ENCODE measurements around the gene CA10.

CA10 gene

DNA sequence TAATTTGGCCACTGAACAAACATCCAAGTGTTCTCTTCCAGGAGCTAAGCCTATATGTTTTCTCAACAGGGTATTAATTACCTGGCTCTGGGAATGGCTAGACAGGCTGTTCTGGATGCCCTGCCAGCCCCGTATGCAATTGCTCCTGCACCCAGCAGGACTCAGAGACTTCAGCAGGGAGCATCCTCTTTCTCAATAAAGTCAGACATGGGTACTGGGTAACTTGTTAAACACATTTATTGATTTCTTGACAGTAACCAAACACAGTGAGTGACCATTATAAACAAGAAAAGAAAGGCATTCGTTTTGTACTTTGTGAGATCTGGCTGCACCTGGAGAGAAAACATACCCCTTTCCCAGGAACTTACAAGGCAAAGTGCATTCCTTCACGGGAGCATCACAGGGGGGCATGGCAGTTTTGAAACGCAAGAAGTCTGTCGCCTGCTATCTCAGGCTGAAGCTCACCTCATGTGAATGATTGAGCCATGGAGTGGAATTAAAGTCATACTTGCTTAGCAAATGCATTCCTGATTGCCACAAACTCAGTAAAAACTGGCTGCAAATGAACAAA, 528.3 kb downstream of the CA10 start:
- no peak for DNase-seq

DNA sequence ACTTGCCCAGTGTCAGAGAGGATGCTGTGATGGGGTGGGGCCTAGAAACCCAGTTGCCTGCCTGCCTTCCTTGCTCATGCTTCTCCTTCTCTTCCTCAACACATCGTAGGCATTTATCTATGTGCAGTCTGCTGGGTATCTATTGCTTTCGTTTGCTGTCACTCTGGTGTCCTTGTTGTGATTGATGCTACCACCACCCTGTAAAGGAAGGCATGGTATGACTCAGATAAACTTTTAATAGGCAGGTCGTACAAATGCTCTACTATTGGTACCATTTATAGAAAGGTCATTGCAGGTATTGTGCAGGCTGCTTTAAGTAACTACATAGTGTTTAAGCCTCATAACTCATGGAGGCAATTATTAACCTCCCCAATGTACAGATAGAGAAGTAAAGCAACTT, 529.3 kb downstream of the CA10 start:
- no peak for DNase-seq

DNA sequence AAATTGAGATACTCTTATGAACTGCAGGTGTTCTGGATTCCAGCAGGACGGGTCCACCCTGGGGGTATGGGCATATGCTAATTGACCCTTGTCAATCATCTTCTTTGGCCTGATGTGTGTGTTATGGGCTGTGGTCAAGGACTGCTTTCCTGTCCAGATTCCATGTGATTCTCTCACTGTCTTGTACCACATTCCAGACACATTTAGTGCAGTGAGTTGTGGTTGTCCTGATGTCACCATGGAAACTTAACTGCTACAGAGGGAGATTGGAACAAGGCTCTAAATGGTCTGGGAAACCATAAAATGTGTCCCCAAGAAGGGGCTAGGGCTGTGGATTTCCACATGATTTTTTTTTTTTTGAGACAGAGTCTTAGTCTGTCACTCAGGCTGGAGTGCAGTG, 530.7 kb downstream of the CA10 start:
- no peak for DNase-seq

DNA sequence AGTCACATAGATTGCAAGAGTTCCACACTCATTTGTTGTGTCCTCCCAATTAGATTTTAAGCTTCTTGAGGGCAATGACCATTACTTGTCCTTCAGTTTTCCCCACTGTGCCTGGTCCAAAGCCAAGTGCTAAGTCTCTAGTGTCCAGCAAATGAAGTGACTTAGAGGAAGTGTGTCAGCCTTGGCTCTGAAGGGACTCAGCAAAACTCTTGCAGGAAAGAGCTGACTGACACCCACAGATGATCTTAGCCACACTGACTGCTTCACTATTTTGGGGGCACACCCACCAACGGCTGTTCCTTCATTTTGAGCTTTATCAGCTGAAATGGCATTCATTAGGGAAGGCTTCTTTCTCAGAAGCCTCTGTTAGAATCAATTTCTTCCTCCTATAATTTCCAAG, 540.0 kb downstream of the CA10 start:
- DNase-seq: no peak

DNA sequence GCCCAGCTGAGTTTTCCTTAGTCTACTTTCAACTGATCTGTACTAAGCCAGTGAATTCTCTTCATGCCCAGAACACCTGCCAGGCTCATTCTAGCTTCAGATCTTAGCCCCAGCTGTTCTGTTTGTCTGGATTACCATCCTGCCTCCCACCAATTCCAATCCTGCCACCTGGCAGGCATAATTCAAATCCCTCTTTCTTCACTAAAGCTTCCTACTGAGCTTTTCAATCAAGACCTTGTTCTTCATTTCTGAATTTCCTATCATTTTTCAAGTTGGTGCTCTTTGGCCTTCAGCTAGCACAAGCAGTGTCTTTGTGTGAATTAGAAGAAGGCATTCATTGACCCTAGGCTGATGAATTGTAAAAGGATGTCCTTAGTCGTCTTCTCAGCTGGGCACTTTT, 540.5 kb downstream of the CA10 start:
- no peak for DNase-seq

DNA sequence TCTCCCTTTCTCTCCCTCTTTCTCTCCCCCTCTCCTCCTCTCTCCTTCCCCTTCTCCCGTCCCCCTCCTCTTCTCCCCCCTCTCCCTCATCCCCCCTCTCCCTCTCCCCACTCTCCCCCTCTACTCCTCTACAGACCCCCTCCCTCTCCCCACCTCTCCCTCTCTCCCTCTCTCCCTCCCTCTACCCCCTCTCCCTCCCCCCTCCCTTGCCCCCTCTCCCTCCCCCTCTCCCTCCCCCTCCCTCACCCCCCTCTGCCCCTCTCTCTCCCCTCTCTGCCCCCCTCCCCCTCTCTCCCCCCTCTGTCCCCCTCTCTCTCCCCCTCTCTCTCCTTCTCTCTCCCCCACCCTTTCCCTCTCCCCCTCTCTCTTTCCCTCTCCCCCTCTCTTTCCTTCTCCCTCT, 545.3 kb downstream of the CA10 start:
- DNase-seq: no peak

DNA sequence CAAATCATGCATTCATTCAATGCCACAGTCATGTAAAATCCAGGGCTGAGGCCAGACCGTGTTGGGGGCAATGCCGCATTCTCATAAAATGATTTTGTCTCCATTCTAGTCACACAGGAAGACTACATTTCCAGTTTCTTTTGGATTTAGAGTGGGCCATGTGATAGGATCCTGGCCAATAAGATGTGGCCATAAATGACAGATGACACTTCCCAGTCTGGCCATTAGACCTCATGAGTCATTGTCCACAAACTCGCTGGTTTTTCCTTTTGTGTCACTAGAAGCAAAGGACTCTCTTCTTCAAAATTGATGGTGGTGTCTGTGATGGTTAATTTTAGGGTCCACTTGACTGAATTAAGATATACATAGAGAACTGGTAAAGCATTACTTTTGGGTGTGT, 545.8 kb downstream of the CA10 start:
- no peak for DNase-seq

DNA sequence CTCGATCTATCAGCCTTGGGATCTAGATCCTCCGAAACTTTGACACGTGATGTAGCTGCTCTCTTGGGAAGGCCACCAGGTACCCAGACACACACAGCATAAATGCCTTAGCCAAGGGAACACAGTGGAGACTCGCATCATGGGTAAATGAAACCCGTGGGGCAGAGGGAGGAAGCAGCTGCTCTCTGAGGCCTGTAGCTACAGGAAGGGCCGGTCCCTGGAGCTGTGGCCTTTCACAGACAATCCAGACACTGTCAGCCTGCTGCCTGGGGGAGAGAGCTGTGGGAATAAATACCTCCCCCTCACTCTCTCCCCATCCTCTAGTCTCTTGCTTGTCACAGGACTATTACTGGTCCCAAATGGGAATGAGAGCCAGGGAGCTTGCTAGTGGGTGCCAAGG, 546.9 kb downstream of the CA10 start:
- no peak for DNase-seq

DNA sequence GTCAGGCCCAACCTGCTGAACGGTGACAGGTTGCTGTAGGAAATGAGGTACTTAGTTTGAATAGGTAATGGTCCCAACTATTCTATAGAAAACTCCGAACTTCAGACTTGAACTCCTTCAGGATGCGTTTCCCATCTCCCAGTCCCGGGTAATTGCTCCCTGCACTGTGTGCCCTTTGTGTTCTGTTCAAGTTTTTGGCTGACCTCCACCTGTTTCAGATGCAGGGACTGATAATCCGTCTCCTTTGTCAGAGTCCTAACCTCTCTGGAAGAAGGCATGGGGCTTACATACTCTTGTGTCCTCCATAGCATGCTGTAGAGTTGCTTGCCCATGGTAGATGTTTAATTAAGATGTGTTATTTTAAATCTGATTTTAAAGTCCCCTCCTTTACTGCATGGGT, 547.7 kb downstream of the CA10 start:
- DNase-seq: no peak

DNA sequence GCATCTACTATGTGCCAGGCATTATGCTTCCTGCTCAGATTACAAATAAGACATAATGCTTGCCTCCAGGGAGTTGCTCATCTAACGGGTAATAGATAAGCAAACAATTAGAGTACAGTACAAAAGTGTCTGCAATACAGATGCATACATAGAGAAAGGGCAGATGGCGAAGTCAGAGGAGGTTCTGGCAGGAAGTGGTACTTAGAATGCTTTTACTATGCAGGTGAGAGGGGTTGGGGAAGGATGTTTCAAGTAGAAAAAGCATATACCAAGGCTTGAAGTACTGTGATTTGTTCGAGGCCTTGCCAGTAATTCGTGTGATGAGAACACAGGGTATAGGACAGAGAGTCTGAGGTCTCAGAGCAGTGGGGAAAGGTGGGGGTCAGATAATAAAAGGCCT, 548.4 kb downstream of the CA10 start:
- no peak for DNase-seq

DNA sequence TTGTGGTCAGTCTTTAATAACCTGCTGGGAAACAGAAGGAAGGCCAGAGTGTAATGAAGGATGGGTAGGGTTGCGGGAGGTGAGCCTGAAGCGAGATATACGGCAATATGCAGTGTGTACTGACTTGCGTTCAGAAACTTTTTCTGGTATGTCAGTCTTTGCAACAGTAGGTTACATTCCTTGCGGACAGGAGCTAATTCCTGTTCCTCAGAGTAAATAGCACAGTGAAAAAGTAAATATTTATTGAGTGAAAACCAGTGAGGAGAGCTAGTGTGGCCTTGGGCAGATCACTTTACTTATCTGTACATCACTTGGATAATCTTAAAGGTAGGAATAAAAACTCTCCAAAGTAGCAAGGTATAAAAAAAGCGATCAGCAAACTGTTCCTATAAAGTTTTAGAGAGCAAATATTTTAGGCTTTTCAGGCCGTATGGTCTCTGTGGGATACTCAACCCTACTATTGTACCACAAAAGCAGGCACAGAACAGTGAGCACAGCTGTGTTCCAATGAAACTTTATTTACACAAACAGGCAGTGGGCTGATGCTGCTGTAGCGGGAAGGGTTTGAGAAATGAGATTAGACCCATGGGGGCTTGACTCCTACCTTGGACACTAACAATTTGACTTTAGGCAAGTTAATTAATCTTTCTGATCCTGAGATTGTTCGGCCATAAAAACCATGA, 550.1 kb downstream of the CA10 start:
- DNase-seq: no peak

DNA sequence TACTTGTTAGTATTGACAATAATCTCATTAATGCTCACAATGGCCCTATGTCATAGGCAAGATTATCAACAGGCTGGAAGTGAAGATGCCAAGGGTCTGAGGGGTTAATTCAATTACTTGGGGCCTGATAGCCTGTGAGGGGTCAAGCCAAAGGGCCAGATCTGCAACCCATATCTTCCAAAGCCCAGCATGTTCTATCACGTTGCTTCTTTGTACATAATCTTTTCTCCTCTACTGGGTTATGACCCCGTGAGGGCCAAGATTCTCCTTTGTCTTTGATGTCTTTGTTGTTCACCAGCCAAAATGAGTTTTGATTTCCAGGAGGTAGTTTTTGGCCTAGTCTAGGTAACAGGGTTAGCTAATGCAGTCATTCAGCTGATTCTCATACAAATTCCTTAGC, 551.0 kb downstream of the CA10 start:
- DNase-seq: no peak

DNA sequence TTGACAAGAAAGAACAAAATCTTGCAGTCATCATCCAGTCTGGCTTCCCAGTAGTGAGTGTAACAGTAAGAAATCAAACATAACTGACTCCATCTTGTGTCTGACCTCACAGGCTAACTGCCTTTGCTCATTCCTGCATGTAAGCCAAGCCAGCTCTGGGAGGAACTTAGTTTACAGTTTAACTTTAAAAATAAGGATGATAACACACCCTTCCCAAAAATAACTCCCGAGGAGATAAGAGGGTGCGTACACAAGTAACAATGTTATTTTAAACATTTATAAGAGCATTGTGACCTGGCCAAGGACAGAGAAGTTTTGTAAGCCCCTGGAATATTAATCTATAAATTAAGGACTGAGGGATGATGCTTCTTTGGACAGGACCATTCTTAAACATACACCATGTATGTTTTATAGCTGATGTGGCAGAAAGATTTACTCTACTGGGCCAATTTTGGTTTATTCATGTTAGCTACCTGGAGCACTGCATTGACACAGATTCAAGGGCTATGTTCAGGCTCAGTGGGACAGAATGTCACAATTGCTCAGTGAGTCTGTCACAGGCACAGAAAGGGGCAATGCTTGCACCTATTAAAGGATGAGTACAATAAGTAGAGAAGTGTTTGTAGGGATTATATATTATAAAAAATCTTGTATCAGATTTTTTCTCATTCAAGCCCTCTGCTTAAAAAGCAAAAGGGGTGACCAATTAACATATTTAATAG, 554.1 kb downstream of the CA10 start:
- DNase-seq: no peak

DNA sequence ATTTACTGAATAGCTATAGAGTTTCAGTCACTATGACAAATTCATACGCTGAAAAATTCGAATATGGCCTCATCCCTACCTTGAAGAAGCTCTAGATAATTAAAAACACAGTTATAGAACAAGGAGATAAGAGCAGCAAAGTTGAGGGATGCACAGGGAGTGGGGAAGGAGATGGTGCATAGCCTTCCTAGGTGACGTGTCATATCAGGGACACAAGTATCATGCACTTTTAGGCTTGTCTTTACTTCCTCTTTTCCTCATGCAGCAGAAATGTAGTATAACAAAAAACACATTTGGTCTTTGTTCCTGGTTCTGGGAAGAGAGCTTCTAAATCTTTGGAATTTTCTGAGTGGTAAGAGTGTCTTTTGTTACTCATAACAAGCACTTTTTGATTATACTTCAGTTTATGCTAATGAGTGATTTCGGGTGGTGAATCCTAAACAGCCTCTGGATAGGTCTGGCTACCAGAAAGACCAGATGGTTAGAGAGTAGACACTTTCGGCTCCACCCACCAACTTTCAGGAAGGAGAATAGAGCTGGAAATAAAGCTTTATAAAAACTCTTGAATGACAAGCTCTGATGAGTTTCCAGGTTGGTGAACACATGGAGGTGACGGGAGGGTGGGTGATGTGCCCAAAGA, 556.8 kb downstream of the CA10 start:
- DNase-seq: no peak

DNA sequence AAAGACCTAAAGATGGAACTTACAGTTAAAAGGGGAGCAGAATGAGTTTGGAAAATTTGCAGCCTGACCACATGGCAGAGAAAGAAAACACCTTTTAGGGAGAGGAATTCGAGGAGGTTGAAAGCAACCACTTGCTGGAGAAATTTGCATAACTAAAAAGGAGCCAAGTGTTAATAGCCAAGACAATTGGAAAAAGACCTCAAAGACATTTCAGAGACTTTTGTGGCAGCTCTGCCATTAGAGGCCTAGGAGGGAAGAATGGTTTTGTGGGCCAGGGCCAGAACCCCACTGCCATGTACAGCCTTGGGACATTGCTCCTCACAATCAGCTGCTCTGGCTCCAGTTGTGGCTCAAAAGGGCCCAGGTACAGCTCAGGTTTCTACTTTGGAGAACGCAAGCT, 559.7 kb downstream of the CA10 start:
- no peak for DNase-seq

DNA sequence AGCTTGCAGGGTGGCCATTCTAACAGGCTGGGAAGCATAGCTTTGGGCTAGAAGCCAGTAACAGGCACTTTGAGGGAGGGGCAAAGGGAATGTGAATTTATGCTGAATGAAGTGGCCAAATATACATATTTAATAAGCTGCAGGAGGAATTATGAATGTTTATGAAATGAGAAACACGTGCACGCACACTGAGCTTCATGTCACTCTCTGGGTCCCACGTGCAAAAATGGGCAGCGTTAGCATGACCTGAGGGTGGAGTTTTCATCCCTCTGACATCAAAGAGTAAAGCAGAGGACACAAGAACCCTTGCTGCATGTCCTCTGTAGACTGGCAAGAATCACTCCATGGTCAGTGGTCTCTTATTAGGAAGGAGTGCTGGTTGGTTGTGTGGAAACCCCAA, 561.2 kb downstream of the CA10 start:
- no peak for DNase-seq

DNA sequence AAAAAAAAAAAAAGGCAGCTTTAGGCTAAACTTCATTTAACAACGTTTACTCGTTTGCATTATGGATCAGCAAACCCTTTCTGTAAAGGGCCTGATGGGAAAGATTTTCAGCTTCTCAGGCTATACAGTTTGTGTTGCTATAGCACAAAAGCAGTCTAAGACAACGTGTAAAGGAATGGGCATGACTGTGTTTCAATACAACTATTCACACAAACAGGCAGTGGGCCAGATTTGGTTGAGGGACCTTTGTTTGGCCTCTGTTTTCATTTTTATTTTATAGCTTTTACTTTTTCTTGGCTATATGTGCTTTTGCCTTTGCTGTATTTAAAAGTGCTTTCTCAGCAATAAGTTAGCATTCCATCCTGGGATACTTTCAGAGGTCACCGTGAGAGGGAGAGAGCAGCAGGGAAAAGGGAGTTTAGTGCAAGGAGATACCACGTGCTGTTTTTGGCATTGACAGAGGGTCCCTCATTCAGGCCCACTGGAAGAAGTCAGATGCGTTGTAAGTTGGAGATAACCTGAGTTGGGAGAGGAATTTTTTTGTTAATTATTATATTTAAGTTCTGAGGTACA, 562.6 kb downstream of the CA10 start:
- DNase-seq: no peak

DNA sequence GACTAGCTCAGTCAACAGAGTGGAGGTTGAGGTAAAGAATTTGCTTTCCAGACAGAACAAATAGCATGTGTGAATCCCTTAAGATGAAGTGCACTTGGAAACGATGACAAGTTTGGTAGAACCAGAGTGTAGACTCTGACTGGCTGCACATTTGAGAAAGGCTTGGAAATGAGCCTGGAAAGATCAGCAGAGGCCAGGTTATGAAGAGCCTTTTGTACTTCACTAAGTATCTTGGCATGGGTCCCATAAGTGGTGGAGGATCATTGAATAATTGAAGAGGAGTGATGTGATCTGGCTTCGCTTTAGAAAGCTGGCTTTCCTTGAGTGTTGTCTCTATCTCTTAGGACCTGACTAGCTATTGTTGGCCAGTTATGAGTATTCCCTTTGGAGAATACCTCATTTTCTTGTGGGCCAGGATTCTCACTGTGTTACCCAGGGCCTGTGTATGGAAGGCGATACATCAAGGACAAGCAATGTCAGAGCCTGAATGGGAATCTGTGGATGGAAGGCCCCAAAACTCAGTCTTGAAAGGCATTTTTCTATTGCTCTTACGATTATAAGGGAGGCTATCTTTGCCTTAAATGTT, 568.4 kb downstream of the CA10 start:
- no peak for DNase-seq

DNA sequence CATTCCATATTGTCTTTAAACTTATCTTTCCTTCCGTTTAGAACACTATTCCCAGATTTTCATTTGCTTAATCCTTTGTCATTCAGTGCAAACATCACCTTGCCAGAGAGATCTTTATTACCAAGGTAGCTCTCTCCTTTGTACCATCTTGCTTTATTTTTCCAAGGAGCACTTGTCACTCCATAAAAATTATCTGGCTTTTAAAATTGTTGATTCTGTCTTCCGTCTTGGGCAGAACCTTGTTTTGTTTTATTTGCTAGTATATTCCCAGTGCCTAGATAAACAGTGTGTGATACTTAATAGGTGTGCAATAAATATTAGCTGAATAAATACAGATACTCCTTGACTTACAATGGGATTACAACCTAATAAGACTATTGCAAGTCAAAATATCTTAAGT, 570.5 kb downstream of the CA10 start:
- DNase-seq: no peak

DNA sequence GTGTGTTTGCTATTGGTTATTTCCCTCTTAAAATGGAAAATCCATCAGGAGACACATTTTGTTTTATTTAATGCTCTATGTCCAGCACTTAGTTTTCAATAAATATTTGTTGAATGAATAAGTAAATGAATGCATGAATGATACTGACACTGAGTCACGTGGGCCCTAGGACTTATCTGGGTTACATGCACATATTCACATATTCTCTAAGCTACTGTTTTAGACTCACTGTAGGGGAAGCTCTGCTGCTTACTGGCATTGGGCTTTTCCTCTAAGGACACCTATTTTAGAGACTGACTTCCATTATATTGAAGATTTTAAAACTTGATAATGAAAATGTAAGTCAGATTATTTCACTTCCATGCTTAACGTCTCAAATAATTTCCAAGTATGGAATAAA, 571.0 kb downstream of the CA10 start:
- DNase-seq: no peak

DNA sequence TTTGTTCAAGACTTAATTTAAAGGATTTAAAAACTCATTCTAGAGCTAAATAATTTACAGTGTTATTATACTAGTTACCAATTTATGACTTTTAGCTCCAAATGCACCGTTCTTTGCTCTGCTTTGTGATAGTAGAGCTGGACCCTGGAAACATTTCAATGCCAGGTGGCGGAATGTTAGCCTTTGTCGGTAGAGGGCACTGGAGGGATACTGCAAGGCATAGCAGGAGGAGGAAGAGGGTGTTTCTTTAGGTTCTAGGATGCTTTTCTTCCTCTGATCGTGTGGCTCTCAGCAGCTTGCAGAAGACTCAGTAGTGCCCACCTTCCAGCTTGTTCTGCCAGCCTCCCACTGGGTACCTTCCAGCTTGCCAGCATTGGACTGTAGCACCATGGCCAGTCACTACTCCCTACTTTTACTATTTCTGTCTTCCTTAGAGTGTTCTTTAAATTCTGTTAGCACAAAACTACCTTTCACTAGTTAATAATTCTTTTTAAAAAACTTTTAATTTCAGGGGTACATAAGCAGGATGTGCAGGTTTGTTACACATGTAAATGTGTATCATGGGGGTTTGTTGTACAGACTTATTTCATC, 572.9 kb downstream of the CA10 start:
- DNase-seq: no peak

DNA sequence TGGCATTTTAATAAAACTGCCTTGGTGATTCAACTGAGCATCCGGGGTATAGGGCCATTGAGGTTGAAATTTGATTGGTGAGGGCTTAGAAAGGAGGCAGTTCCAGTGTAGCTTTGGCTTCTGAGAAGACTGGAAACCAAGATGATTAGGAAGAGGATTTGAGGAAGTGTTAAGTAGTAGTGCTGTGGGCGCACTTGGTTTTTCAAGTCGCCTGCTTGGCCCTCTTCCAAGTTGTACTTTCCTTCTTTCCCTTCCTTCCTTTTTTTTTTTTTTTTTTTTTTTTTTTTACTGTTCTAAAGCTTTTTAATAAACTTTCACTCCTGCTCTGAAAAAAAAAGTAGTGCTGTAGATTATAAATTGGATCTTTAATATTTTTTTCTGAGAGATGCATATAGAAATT, 577.6 kb downstream of the CA10 start:
- no peak for DNase-seq

Measured in DMS153 (cell line).